DND-41 (cell line): ENCODE measurements around the gene NAMPT.
"Not testable (repeated sequence)": the region's sequence is repeated elsewhere in the genome, so short reads cannot be mapped to it uniquely, and the experiment has no call there.

Experiments used
- CTCF ChIP-seq: IDR thresholded peaks from 2 replicates; pipeline ENCODE4 v1.5.1; 2012; ENCODE audit warnings: borderline replicate concordance, low read length, moderate library complexity, mild to moderate bottlenecking; ENCODE audit not compliant: poor library complexity, severe bottlenecking; ENCODE audit errors: extremely low read depth
- EZH2 ChIP-seq: IDR thresholded peaks from 3 replicates; pipeline ENCODE4 v1.6.1; 2012; ENCODE audit warnings: borderline replicate concordance, low read depth, mild to moderate bottlenecking, moderate library complexity, low read length, inconsistent platforms; ENCODE audit not compliant: severe bottlenecking

- not testable (repeated sequence) for TF ChIP-seq CTCF, EZH2
Observed at GRCh38 chr7:106298631-106299030, 13.8 kb upstream of the NAMPT start.
